Astrocyte (in vitro differentiated cells and primary cell): Measurements from ENCODE around the gene ACTR3C. TPM values are rescaled to one million over a fixed set of nuclear protein-coding genes. Genes with fewer than 3 reads are reported as not detected.

ENCODE experiments used
- DNase-seq: peaks from one replicate; pipeline ENCODE4 v3.0.0-alpha.2; 2010; ENCODE audit warnings: low read depth
- FAIRE-seq: peaks from 2 replicates; lab custom pipeline; 2011; peaks lifted over from hg19 to GRCh38; lab: Jason Lieb, UNC
- H2AFZ ChIP-seq: 2 replicates; pipeline ENCODE4 v1.6.0; 2012; ENCODE audit warnings: low read depth, low read length, inconsistent platforms
- H3K27ac ChIP-seq: 2 replicates; pipeline ENCODE4 v1.5.1; 2011; ENCODE audit warnings: low read depth, low read length, inconsistent platforms
- H3K27me3 ChIP-seq: 2 replicates; pipeline ENCODE4 v1.6.0; 2011; ENCODE audit warnings: low read length, inconsistent platforms; ENCODE audit not compliant: insufficient read depth
- H3K36me3 ChIP-seq: 2 replicates; pipeline ENCODE4 v1.5.1; 2011; ENCODE audit warnings: low read length, inconsistent platforms; ENCODE audit not compliant: insufficient read depth
- H3K4me1 ChIP-seq: 2 replicates; pipeline ENCODE4 v1.5.1; 2011; ENCODE audit warnings: low read length, inconsistent platforms; ENCODE audit not compliant: insufficient read depth
- H3K4me2 ChIP-seq: 2 replicates; pipeline ENCODE4 v1.6.0; 2012; ENCODE audit warnings: low read length, inconsistent platforms
- H3K4me3 ChIP-seq: 2 replicates; pipeline ENCODE4 v1.5.1; 2011; ENCODE audit warnings: low read depth, mild to moderate bottlenecking, low read length, inconsistent platforms; ENCODE audit not compliant: insufficient read depth
- H3K79me2 ChIP-seq: 2 replicates; pipeline ENCODE4 v1.6.0; 2012; ENCODE audit warnings: mild to moderate bottlenecking, low read length, inconsistent platforms; ENCODE audit not compliant: insufficient read depth
- H3K9ac ChIP-seq: 2 replicates; pipeline ENCODE4 v1.6.0; 2012; ENCODE audit warnings: mild to moderate bottlenecking, low read length, inconsistent platforms
- H3K9me3 ChIP-seq: 2 replicates; pipeline ENCODE4 v1.5.1; 2012; ENCODE audit warnings: low read depth, mild to moderate bottlenecking, low read length, inconsistent platforms; ENCODE audit not compliant: insufficient read depth
- H4K20me1 ChIP-seq: 2 replicates; pipeline ENCODE4 v1.6.0; 2012; ENCODE audit warnings: low read length, inconsistent platforms; ENCODE audit not compliant: insufficient read depth
- H3K27ac Mint-ChIP-seq: one replicate; pipeline ENCODE4 v1.8.0; 2021; ENCODE audit warnings: mild to moderate bottlenecking, mixed read lengths; ENCODE audit not compliant: unreplicated experiment
- H3K27me3 Mint-ChIP-seq: one replicate; pipeline ENCODE4 v1.8.0; 2021; ENCODE audit warnings: low read depth, mixed read lengths; ENCODE audit not compliant: unreplicated experiment
- H3K36me3 Mint-ChIP-seq: one replicate; pipeline ENCODE4 v1.8.0; 2021; ENCODE audit warnings: low read depth, mixed read lengths; ENCODE audit not compliant: unreplicated experiment
- H3K4me1 Mint-ChIP-seq: one replicate; pipeline ENCODE4 v1.8.0; 2021; ENCODE audit warnings: low read depth, mixed read lengths; ENCODE audit not compliant: unreplicated experiment
- H3K4me3 Mint-ChIP-seq: one replicate; pipeline ENCODE4 v1.8.0; 2021; ENCODE audit warnings: mild to moderate bottlenecking, moderate library complexity, mixed read lengths; ENCODE audit not compliant: unreplicated experiment
- H3K9me3 Mint-ChIP-seq: one replicate; pipeline ENCODE4 v1.8.0; 2021; ENCODE audit warnings: mild to moderate bottlenecking, mixed read lengths; ENCODE audit not compliant: unreplicated experiment
- CTCF ChIP-seq: IDR thresholded peaks from 2 replicates; pipeline ENCODE4 v1.5.1; 2011; ENCODE audit warnings: low read depth, mild to moderate bottlenecking, inconsistent platforms, low read length, moderate library complexity; ENCODE audit not compliant: insufficient read depth
- EZH2 ChIP-seq: IDR thresholded peaks from 2 replicates; pipeline ENCODE4 v1.6.1; 2012; ENCODE audit warnings: mild to moderate bottlenecking, low read length, inconsistent platforms; ENCODE audit not compliant: insufficient read depth
- total RNA-seq: library from RNA; stranded (reverse); gene quantifications from 2 replicates; pipeline ENCODE4 v1.2.1, GENCODE V29; 2021

ACTR3C gene
- total RNA-seq, 1 donor from 2014 or later = 0.25 TPM

DNA sequence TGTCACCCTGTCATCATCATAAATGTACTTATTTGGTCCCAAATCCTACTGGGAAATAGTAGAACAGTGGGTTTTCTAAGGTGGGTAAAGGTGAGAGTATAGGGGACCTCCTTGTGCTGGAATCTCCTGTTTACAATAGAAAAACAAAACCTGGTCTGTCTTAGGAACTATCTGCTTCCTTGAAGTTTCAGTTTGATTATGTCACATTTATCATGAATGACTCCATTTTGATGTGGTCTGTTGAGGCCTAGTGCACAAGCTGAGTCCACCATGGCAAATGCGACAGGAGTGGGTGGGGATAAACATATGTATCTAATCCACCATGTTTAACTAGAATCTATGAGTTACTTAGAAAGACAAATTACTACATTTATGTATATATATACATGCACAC, 32.3 kb upstream of the ACTR3C start:
- H3K79me2 ChIP-seq = no peaks in the 10 kb centered on the region
- no peak overlapping the region for H3K27ac ChIP-seq
- peaks cover 2% of the 10 kb centered on the region for H3K4me1 ChIP-seq
- H2AFZ ChIP-seq = no peak overlapping the region
- H3K9ac ChIP-seq = no peak overlapping the region
- Mint-ChIP-seq H3K9me3 (no peaks in the 10 kb centered on the region), H3K36me3 (no peaks in the 10 kb centered on the region), H3K4me3 (no peak overlapping the region), H3K27me3 (no peaks in the 10 kb centered on the region), H3K4me1 (no peaks in the 10 kb centered on the region), H3K27ac (no peak overlapping the region)
- no peak for DNase-seq
- no peak for TF ChIP-seq CTCF
- no peak for TF ChIP-seq EZH2
- H3K9me3 ChIP-seq = no peaks in the 10 kb centered on the region
- no peak overlapping the region for H3K4me3 ChIP-seq
- H3K36me3 ChIP-seq = no peaks in the 10 kb centered on the region
- no peak overlapping the region for H3K4me2 ChIP-seq
- H3K27me3 ChIP-seq = peaks cover 6% of the 10 kb centered on the region
- H4K20me1 ChIP-seq = no peaks in the 10 kb centered on the region
- FAIRE-seq = no peak

DNA sequence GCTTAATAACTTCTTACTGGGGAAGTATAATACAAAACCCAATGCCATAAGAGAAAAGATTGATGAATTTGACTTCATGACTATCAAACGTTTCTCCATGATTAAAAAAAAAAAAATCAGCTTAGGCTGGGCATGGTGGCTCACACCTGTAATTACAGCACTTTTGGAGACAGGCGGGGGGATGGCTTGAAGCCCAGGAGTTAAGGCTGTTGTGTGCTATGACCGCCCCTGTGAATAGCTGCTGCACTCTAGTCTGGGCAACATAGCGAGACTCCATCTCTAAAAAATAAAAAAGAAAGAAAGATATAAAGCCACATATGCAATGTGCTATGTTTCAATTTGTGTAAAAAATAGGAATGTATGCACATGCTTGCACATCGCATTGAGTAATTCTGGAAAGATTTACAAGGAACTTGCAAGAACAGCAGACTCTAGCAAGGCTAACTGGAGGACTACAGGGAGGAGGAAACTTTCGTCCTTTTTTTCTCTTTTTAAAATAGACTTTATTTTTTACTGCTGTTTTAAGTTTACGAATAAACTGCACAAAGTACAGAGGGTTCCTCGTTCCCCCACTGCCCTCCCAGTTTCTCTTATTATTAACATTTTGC, 28.3 kb upstream of the ACTR3C start:
- Histone ChIP-seq H3K9ac (no peak overlapping the region), H3K36me3 (no peaks in the 10 kb centered on the region), H3K4me1 (no peaks in the 10 kb centered on the region), H3K27ac (no peak overlapping the region), H3K4me2 (no peak overlapping the region), H3K4me3 (no peak overlapping the region), H3K27me3 (peaks cover 7% of the 10 kb centered on the region), H2AFZ (no peak overlapping the region), H3K9me3 (no peaks in the 10 kb centered on the region), H3K79me2 (no peaks in the 10 kb centered on the region), H4K20me1 (no peaks in the 10 kb centered on the region)
- Mint-ChIP-seq H3K27me3 (peaks cover 2% of the 10 kb centered on the region), H3K4me3 (no peak overlapping the region), H3K4me1 (no peaks in the 10 kb centered on the region), H3K9me3 (peaks cover 3% of the 10 kb centered on the region), H3K27ac (no peak overlapping the region), H3K36me3 (no peaks in the 10 kb centered on the region)
- no peak for TF ChIP-seq EZH2
- no peak for TF ChIP-seq CTCF
- FAIRE-seq (no peak), DNase-seq (no peak)

DNA sequence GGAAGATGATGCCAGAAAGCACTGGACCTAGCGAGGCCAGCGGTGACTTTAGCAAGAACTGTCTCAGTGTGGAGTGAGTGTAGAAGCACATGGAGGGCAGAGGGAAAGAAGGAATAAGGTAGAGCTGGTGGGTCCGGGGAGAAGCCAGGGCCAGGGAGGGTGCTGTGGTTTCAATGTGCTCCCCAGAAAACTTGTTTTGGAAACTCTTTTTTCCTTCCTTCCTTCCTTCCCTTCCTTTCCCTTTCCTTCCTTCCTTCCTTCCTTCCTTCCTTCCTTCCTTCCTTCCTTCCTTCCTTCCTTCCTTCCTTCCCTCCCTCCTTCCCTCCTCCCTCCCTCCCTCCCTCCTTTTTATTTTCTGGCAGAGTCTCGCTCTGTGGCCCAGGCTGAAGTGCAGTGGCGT, 23.6 kb upstream of the ACTR3C start:
- Histone ChIP-seq H3K79me2 (no peaks in the 10 kb centered on the region), H3K27me3 (peaks cover 23% of the 10 kb centered on the region), H3K9ac (no peak overlapping the region), H2AFZ (no peak overlapping the region), H3K36me3 (no peaks in the 10 kb centered on the region), H3K9me3 (peaks cover 4% of the 10 kb centered on the region), H3K4me2 (no peak overlapping the region), H4K20me1 (no peaks in the 10 kb centered on the region), H3K4me1 (no peaks in the 10 kb centered on the region), H3K27ac (no peak overlapping the region), H3K4me3 (no peak overlapping the region)
- FAIRE-seq (no peak), DNase-seq (no peak)
- Mint-ChIP-seq H3K27ac (no peak overlapping the region), H3K36me3 (peaks cover 5% of the 10 kb centered on the region), H3K4me1 (peaks cover under 1% of the 10 kb centered on the region), H3K4me3 (no peak overlapping the region), H3K27me3 (peaks cover 28% of the 10 kb centered on the region), H3K9me3 (peaks cover 18% of the 10 kb centered on the region)
- TF ChIP-seq CTCF (no peak), EZH2 (no peak)
